D721Med (cell line): ENCODE data around the gene KLK11.

Source experiments
- DNase-seq: peaks from one replicate; pipeline ENCODE4 v3.0.0; 2011; ENCODE audit warnings: low spot score; ENCODE audit not compliant: insufficient read length
- FAIRE-seq: peaks from 2 replicates; lab custom pipeline; 2011; peaks lifted over from hg19 to GRCh38; lab: Jason Lieb, UNC
- CTCF ChIP-seq: IDR thresholded peaks from 2 replicates; pipeline ENCODE4 v1.5.1; 2012; ENCODE audit warnings: mild to moderate bottlenecking, control low read depth; ENCODE audit not compliant: insufficient read depth; ENCODE audit errors: missing control alignments

The KLK11 gene

GRCh38 chr19:51015691-51016267 lies 10.6 kb downstream of the KLK11 start:
- no peak for FAIRE-seq
- no peak for TF ChIP-seq CTCF

GRCh38 chr19:51014242-51014641 lies 12.2 kb downstream of the KLK11 start:
- FAIRE-seq: no peak
- TF ChIP-seq CTCF: no peak
- no peak for DNase-seq

More at GRCh38 chr19:51015691-51016267, 10.6 kb downstream of the KLK11 start:
- DNase-seq: no peak

- no peak for FAIRE-seq
- TF ChIP-seq CTCF: no peak
- no peak for DNase-seq
Observed at GRCh38 chr19:51012661-51013190, 13.7 kb downstream of the KLK11 start.

GRCh38 chr19:51010066-51010795 lies 16.2 kb downstream of the KLK11 start:
- DNase-seq (no peak), FAIRE-seq (no peak)
- no peak for TF ChIP-seq CTCF

GRCh38 chr19:51009061-51009891 lies 17.1 kb downstream of the KLK11 start:
- DNase-seq (no peak), FAIRE-seq (no peak)
- no peak for TF ChIP-seq CTCF

GRCh38 chr19:51007488-51007887 lies 18.9 kb downstream of the KLK11 start:
- no peak for DNase-seq
- TF ChIP-seq CTCF: no peak
- FAIRE-seq: no peak
